HL-60 (cell line): ENCODE results near the gene VTI1A.

ENCODE experiments used
- DNase-seq, 2 experiments: peaks; one replicate each; pipeline ENCODE4 v3.0.0-alpha.2; 2010 to 2020; ENCODE audit warnings: low read depth in 1 of 2, low spot score in 1 of 2
- H3K27ac ChIP-seq: fragments of 250-450 bp; sonication (Bioruptor Pico); replicated peaks from 2 replicates; pipeline ENCODE4 v1.5.1; 2020; ENCODE audit warnings: mild to moderate bottlenecking, moderate library complexity
- H3K27me3 ChIP-seq: fragments of 250-450 bp; sonication (Bioruptor Pico); 2 replicates; pipeline ENCODE4 v1.5.1; 2021; ENCODE audit warnings: mild to moderate bottlenecking, moderate library complexity; ENCODE audit not compliant: insufficient read depth, poor library complexity, severe bottlenecking
- H3K4me3 ChIP-seq: replicated peaks from 2 replicates; pipeline ENCODE4 v1.5.1; 2011; ENCODE audit warnings: mild to moderate bottlenecking, control low read depth, low read length; ENCODE audit not compliant: insufficient read depth
- CTCF ChIP-seq: IDR thresholded peaks from one replicate; pipeline ENCODE4 v1.5.1; 2011; ENCODE audit warnings: low read length, control low read depth, inconsistent platforms; ENCODE audit not compliant: insufficient read depth
- GABPA ChIP-seq: IDR thresholded peaks from 2 replicates; pipeline ENCODE4 v1.6.1; 2012; ENCODE audit warnings: low read depth
- POLR2AphosphoS5 ChIP-seq: IDR thresholded peaks from 2 replicates; pipeline ENCODE4 v1.6.1; 2012; ENCODE audit warnings: low read depth
- SPI1 ChIP-seq: IDR thresholded peaks from 2 replicates; pipeline ENCODE4 v1.6.1; 2012; ENCODE audit warnings: low read depth, mild to moderate bottlenecking, borderline replicate concordance
- TF ChIP-seq, protein P1 (sequence below): IDR thresholded peaks from 2 replicates; pipeline ENCODE4 v1.6.1; 2012; ENCODE audit warnings: low read depth; ENCODE audit not compliant: insufficient replicate concordance

The VTI1A gene

DNA sequence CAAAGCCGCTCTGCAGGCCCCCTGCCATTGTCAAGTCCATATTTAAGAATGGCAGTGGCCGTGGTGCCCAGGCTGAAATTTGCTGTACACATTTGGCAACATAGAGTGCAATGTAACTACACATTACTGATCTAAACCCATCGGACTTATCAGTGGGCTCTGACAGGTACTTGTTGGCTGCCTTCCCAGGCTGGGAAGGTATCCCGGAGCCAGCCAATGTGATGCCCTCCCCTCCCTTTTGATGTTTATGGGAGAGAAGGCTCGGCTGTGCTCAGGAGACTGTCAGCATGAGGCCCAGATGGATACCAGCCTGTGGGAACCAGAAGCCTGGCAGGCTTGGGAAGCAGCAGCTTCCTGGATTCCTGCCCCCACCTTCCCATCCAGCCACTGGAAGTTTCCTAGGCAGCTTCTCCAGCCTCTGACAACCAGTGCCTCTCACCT lies 357.0 kb downstream of the VTI1A start:
- H3K27ac ChIP-seq = no peak overlapping the region
- TF ChIP-seq CTCF (no peak), GABPA (no peak), POLR2AphosphoS5 (no peak), SPI1 (no peak)
- TF ChIP-seq, protein P1, sequence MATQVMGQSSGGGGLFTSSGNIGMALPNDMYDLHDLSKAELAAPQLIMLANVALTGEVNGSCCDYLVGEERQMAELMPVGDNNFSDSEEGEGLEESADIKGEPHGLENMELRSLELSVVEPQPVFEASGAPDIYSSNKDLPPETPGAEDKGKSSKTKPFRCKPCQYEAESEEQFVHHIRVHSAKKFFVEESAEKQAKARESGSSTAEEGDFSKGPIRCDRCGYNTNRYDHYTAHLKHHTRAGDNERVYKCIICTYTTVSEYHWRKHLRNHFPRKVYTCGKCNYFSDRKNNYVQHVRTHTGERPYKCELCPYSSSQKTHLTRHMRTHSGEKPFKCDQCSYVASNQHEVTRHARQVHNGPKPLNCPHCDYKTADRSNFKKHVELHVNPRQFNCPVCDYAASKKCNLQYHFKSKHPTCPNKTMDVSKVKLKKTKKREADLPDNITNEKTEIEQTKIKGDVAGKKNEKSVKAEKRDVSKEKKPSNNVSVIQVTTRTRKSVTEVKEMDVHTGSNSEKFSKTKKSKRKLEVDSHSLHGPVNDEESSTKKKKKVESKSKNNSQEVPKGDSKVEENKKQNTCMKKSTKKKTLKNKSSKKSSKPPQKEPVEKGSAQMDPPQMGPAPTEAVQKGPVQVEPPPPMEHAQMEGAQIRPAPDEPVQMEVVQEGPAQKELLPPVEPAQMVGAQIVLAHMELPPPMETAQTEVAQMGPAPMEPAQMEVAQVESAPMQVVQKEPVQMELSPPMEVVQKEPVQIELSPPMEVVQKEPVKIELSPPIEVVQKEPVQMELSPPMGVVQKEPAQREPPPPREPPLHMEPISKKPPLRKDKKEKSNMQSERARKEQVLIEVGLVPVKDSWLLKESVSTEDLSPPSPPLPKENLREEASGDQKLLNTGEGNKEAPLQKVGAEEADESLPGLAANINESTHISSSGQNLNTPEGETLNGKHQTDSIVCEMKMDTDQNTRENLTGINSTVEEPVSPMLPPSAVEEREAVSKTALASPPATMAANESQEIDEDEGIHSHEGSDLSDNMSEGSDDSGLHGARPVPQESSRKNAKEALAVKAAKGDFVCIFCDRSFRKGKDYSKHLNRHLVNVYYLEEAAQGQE = no peak
- H3K27me3 ChIP-seq = no peaks in the 10 kb centered on the region
- DNase-seq = no peak
- no peak overlapping the region for H3K4me3 ChIP-seq

GRCh38 chr10:112805254-112805590 lies 358.2 kb downstream of the VTI1A start:
- TF ChIP-seq SPI1 (no peak), GABPA (no peak), POLR2AphosphoS5 (no peak), CTCF (no peak)
- TF ChIP-seq, protein P1 = no peak
- DNase-seq = no peak
- Histone ChIP-seq H3K27ac (no peak overlapping the region), H3K27me3 (no peaks in the 10 kb centered on the region), H3K4me3 (no peak overlapping the region)

GRCh38 chr10:112805701-112806100 lies 358.7 kb downstream of the VTI1A start:
- TF ChIP-seq POLR2AphosphoS5 (no peak), SPI1 (no peak), GABPA (no peak), CTCF (no peak)
- TF ChIP-seq, protein P1 = no peak
- no peaks in the 10 kb centered on the region for H3K27me3 ChIP-seq
- no peak for DNase-seq
- H3K4me3 ChIP-seq = no peak overlapping the region
- no peak overlapping the region for H3K27ac ChIP-seq
